ENCODE results near the gene PITPNC1.

- TF ChIP-seq CTCF (IDR thresholded peaks at IDR 0.05) = no peak
- no peak for TF ChIP-seq POLR2A (IDR thresholded peaks at IDR 0.05)
Observed at GRCh38 chr17:67679721-67680120, 302.6 kb downstream of the PITPNC1 start.

All from esophagus squamous epithelium (tissue), 4 donors.